HFF-Myc (cell line): ENCODE results near the gene CARS1.

Experiments used
- DNase-seq: peaks from one replicate; pipeline ENCODE4 v3.0.0-alpha.2; 2011; ENCODE audit warnings: low read depth; ENCODE audit errors: extremely low read depth
- H3K4me3 ChIP-seq: replicated peaks from 2 replicates; pipeline ENCODE4 v1.5.1; 2011; ENCODE audit warnings: low read depth, mild to moderate bottlenecking, control low read depth, low read length
- CTCF ChIP-seq: IDR thresholded peaks from 2 replicates; pipeline ENCODE4 v1.5.1; 2012; ENCODE audit warnings: mild to moderate bottlenecking, low read depth, low read length, control low read depth; ENCODE audit errors: missing control alignments

The CARS1 gene

GRCh38 chr11:3014943-3015342 is 42.3 kb downstream of the CARS1 start:
- DNase-seq = no peak
- no peak for TF ChIP-seq CTCF
- H3K4me3 ChIP-seq = no peak overlapping the region

- no peak for TF ChIP-seq CTCF
- DNase-seq = no peak
Measured at GRCh38 chr11:3014057-3014938, 42.9 kb downstream of the CARS1 start.

GRCh38 chr11:3011891-3012885 is 45.0 kb downstream of the CARS1 start:
- H3K4me3 ChIP-seq = no peak overlapping the region
- no peak for DNase-seq
- TF ChIP-seq CTCF = no peak

More at GRCh38 chr11:3014057-3014938, 42.9 kb downstream of the CARS1 start:
- H3K4me3 ChIP-seq = no peak overlapping the region

- no peak overlapping the region for H3K4me3 ChIP-seq
- TF ChIP-seq CTCF = no peak
- no peak for DNase-seq
Measured at GRCh38 chr11:3010521-3011275, 46.5 kb downstream of the CARS1 start.

GRCh38 chr11:3010004-3010403 is 47.2 kb downstream of the CARS1 start:
- no peak for DNase-seq
- no peak overlapping the region for H3K4me3 ChIP-seq
- no peak for TF ChIP-seq CTCF

- H3K4me3 ChIP-seq = no peak overlapping the region
- TF ChIP-seq CTCF = no peak
- no peak for DNase-seq
Measured at GRCh38 chr11:3009481-3009880, 47.7 kb downstream of the CARS1 start.
